Panc1 (cell line): ENCODE data around the gene AKAP9. TPM values are rescaled to one million over a fixed set of nuclear protein-coding genes. Genes with fewer than 3 reads are reported as not detected.
"Not testable (repeated sequence)": the region's sequence is repeated elsewhere in the genome, so short reads cannot be mapped to it uniquely, and the experiment has no call there.

ENCODE experiments used
- ATAC-seq: fragments of 200-7000 bp; cut with Tn5 transposase; 2 replicates; pipeline ENCODE4 v1.9.1; 2020; ENCODE audit warnings: mild to moderate bottlenecking, moderate library complexity
- BruUV-seq: library from RNA; stranded (reverse); fragments of 400-500 nt; replicated peaks from 2 replicates; lab custom pipeline; 2021; lab: Mats Ljungman, UMichigan
- CTCF ChIA-PET: fragments of 300-600 bp; sonication (Branson Sonifier 250); formaldehyde crosslinking; loops from one replicate; lab custom pipeline; 2022; ENCODE audit warnings: antibody characterized with exemption; lab: Charles Lee
- POLR2A ChIA-PET: fragments of 300-600 bp; sonication (Branson Sonifier 250); formaldehyde crosslinking; loops from one replicate; lab custom pipeline; 2022; ENCODE audit warnings: antibody characterized with exemption; lab: Charles Lee
- DNase-seq: peaks from one replicate; pipeline ENCODE4 v3.0.0-alpha.2; 2010; ENCODE audit warnings: low read depth, low spot score
- H3K27ac ChIP-seq: 2 replicates; pipeline ENCODE4 v1.5.1; 2011; ENCODE audit warnings: mild to moderate bottlenecking, low read length, inconsistent platforms
- H3K27me3 ChIP-seq: fragments of 200-500 bp; sonication (Bioruptor generic); 2 replicates; pipeline ENCODE4 v1.6.0; 2014; ENCODE audit warnings: low read length, inconsistent platforms; ENCODE audit not compliant: control insufficient read depth, insufficient read depth
- H3K36me3 ChIP-seq: fragments of 200-500 bp; sonication (Bioruptor generic); 2 replicates; pipeline ENCODE4 v1.5.1; 2014; ENCODE audit warnings: inconsistent platforms, mild to moderate bottlenecking, low read length, moderate library complexity; ENCODE audit not compliant: control insufficient read depth, insufficient read depth
- H3K4me1 ChIP-seq: 2 replicates; pipeline ENCODE4 v1.5.1; 2011; ENCODE audit warnings: inconsistent platforms, mild to moderate bottlenecking, low read length, moderate library complexity; ENCODE audit not compliant: control insufficient read depth, insufficient read depth
- H3K4me3 ChIP-seq, 2 experiments: 2 replicates each; pipeline ENCODE4 v1.5.1; 2011 to 2012; ENCODE audit warnings: low read depth in 2 of 2, low read length in 2 of 2, mild to moderate bottlenecking in 2 of 2, inconsistent platforms in 1 of 2, moderate library complexity in 1 of 2
- H3K9me3 ChIP-seq: fragments of 200-500 bp; sonication (Bioruptor generic); 2 replicates; pipeline ENCODE4 v1.5.1; 2014; ENCODE audit warnings: low read depth, mild to moderate bottlenecking, inconsistent platforms, low read length, moderate library complexity; ENCODE audit not compliant: control insufficient read depth, insufficient read depth
- POLR2AphosphoS5 ChIP-seq: IDR thresholded peaks from 2 replicates; pipeline ENCODE4 v1.6.1; 2012; ENCODE audit warnings: mild to moderate bottlenecking, low read depth, low read length, moderate library complexity
- SIN3A ChIP-seq: IDR thresholded peaks from 2 replicates; pipeline ENCODE4 v1.6.1; 2012; ENCODE audit warnings: low read depth, mild to moderate bottlenecking, low read length, moderate library complexity, borderline replicate concordance; ENCODE audit not compliant: insufficient read depth
- TCF7L2 ChIP-seq: IDR thresholded peaks from 2 replicates; pipeline ENCODE4 v1.6.1; 2011; ENCODE audit warnings: mild to moderate bottlenecking, low read depth, low read length, inconsistent platforms
- in situ Hi-C: cut with HindIII; loops from 2 replicates; pipeline ENCODE4 v1.10.0; 2016; ENCODE audit warnings: low sequenced_read_pairs, low pct_unique_long_range_greater_than_20kb
- intact Hi-C: fragments of 100-400 bp; cut with micrococcal nuclease; formaldehyde crosslinking; loops from one replicate; pipeline ENCODE4 v1.10.0; 2022; ENCODE audit not compliant: unreplicated experiment
- total RNA-seq: library from RNA; stranded (reverse); gene quantifications from one replicate; pipeline ENCODE4 v1.2.1, GENCODE V29; 2021; ENCODE audit not compliant: unreplicated experiment
- TF ChIP-seq, protein P1 (sequence below), 2 experiments: IDR thresholded peaks; 2 replicates each; pipeline ENCODE4 v1.6.1; 2011 to 2012; ENCODE audit warnings: low read depth in 2 of 2, control low read depth in 1 of 2, low read length in 1 of 2, mild to moderate bottlenecking in 1 of 2, moderate library complexity in 1 of 2; ENCODE audit not compliant: insufficient read depth in 1 of 2
- TF ChIP-seq, protein P2 (sequence below): fragments of 450-650 bp; IDR thresholded peaks from 2 replicates; pipeline ENCODE4 v1.5.1; 2017; ENCODE audit warnings: mild to moderate bottlenecking

Gene AKAP9
- total RNA-seq, 1 experiment from 2014 or later = 31.6 TPM

GRCh38 chr7:91962419-91962818 is 21.8 kb downstream of the AKAP9 start:
- no peaks in the 10 kb centered on the region for H3K9me3 ChIP-seq
- in situ Hi-C loops (no loop called here), intact Hi-C loops (no loop called here)
- no peak overlapping the region for H3K4me3 ChIP-seq
- BruUV-seq = no TSS peak
- no peak for ATAC-seq
- no peak for DNase-seq
- ChIA-PET CTCF (no interaction called here), POLR2A (no interaction called here)
- H3K4me1 ChIP-seq = no peaks in the 10 kb centered on the region
- no peak overlapping the region for H3K27ac ChIP-seq
- no peaks in the 10 kb centered on the region for H3K36me3 ChIP-seq
- no peaks in the 10 kb centered on the region for H3K27me3 ChIP-seq
- TF ChIP-seq POLR2AphosphoS5 (no peak), TCF7L2 (no peak), SIN3A (no peak)
- TF ChIP-seq, protein P1, sequence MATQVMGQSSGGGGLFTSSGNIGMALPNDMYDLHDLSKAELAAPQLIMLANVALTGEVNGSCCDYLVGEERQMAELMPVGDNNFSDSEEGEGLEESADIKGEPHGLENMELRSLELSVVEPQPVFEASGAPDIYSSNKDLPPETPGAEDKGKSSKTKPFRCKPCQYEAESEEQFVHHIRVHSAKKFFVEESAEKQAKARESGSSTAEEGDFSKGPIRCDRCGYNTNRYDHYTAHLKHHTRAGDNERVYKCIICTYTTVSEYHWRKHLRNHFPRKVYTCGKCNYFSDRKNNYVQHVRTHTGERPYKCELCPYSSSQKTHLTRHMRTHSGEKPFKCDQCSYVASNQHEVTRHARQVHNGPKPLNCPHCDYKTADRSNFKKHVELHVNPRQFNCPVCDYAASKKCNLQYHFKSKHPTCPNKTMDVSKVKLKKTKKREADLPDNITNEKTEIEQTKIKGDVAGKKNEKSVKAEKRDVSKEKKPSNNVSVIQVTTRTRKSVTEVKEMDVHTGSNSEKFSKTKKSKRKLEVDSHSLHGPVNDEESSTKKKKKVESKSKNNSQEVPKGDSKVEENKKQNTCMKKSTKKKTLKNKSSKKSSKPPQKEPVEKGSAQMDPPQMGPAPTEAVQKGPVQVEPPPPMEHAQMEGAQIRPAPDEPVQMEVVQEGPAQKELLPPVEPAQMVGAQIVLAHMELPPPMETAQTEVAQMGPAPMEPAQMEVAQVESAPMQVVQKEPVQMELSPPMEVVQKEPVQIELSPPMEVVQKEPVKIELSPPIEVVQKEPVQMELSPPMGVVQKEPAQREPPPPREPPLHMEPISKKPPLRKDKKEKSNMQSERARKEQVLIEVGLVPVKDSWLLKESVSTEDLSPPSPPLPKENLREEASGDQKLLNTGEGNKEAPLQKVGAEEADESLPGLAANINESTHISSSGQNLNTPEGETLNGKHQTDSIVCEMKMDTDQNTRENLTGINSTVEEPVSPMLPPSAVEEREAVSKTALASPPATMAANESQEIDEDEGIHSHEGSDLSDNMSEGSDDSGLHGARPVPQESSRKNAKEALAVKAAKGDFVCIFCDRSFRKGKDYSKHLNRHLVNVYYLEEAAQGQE (IDR thresholded peaks at IDR 0.05; ENCODE audit: insufficient read depth in 1 of 2, low read depth in 2 of 2, low read length in 1 of 2) = no peak
- TF ChIP-seq, protein P2, sequence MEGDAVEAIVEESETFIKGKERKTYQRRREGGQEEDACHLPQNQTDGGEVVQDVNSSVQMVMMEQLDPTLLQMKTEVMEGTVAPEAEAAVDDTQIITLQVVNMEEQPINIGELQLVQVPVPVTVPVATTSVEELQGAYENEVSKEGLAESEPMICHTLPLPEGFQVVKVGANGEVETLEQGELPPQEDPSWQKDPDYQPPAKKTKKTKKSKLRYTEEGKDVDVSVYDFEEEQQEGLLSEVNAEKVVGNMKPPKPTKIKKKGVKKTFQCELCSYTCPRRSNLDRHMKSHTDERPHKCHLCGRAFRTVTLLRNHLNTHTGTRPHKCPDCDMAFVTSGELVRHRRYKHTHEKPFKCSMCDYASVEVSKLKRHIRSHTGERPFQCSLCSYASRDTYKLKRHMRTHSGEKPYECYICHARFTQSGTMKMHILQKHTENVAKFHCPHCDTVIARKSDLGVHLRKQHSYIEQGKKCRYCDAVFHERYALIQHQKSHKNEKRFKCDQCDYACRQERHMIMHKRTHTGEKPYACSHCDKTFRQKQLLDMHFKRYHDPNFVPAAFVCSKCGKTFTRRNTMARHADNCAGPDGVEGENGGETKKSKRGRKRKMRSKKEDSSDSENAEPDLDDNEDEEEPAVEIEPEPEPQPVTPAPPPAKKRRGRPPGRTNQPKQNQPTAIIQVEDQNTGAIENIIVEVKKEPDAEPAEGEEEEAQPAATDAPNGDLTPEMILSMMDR = no peak

DNA sequence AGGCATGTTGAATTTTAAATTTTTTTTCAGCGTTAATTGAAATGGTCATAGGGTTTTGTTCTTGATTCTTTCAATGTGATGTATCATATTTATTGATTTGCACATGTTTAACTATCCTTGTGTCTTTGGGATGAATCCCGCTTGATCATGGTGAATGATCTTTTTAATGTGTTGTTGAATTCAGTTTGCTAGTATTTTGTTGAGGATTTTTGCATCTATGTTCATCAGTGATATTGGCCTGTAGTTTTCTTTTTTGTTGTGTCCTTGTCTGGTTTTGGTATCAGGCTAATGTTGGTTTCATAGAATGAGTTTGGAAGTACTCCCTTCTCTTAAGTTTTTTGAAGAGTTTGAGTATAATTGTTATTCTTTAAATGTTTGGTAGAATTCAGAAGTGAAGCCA is 26.9 kb downstream of the AKAP9 start:
- H3K27me3 ChIP-seq, DNase-seq, H3K9me3 ChIP-seq, ATAC-seq, BruUV-seq, in situ Hi-C loops, intact Hi-C loops, POLR2A ChIA-PET, H3K4me3 ChIP-seq, CTCF ChIA-PET, H3K27ac ChIP-seq, H3K4me1 ChIP-seq, H3K36me3 ChIP-seq: not testable (repeated sequence)

GRCh38 chr7:91973639-91974038 is 33.0 kb downstream of the AKAP9 start:
- H3K27me3 ChIP-seq = no peaks in the 10 kb centered on the region
- H3K4me1 ChIP-seq = no peaks in the 10 kb centered on the region
- DNase-seq (no peak), ATAC-seq (no peak)
- POLR2A ChIA-PET = interaction anchor here (0.7 kb wide), 1 partner anchor 97 kb away, joined by 4 read pairs; no protein-coding TSS in a partner anchor
- TF ChIP-seq SIN3A (no peak), TCF7L2 (no peak), POLR2AphosphoS5 (no peak)
- TF ChIP-seq, protein P1 (IDR thresholded peaks at IDR 0.05; ENCODE audit: insufficient read depth in 1 of 2, low read depth in 2 of 2, low read length in 1 of 2) = no peak
- TF ChIP-seq, protein P2 = no peak
- in situ Hi-C loops (no loop called here), intact Hi-C loops (no loop called here)
- H3K9me3 ChIP-seq = no peaks in the 10 kb centered on the region
- no TSS peak for BruUV-seq
- H3K4me3 ChIP-seq = no peak overlapping the region
- no peak overlapping the region for H3K27ac ChIP-seq
- CTCF ChIA-PET = no interaction called here
- H3K36me3 ChIP-seq = no peaks in the 10 kb centered on the region
